Immature natural killer cell (primary cell): ENCODE results near the gene PAX7. TPM values are rescaled to one million over a fixed set of nuclear protein-coding genes. Genes with fewer than 3 reads are reported as not detected.

Experiments used
- polyA plus RNA-seq, 3 donors: library from polyadenylated mRNA; unstranded; fragments of 300-500 nt; fragmentation: Illumina TruSeq; gene quantifications; one replicate each; pipeline ENCODE4 v1.2.3, GENCODE V29; 2021

PAX7 gene
- polyA plus RNA-seq, 3 donors from 2014 or later, result not detected

Other genes with a start within 250 kb of the PAX7 start
- not detected for gene KLHDC7A, start 149.9 kb upstream of the PAX7 start, polyA plus RNA-seq
- gene TAS1R2, start 228.8 kb downstream of the PAX7 start, polyA plus RNA-seq, result not detected